Measurements from ENCODE around the gene C10orf120.

Gene C10orf120

DNA sequence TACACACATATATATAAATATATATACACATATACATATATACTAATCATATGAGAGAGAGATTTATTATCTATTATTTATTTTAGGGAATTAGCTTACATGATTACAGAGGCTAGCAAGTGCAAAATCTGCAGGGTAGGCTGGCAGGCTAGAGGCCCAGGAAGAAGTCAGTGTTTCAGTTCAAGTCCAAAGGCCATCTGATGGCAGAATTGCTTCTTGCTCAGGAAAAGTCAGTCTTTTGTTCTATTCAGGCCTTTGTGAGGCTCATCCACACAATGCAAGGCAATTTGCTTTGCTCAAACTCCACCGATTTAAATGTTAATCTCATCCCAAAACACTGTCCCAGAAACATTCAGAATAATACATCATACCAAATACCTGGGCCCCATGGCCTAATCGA is 2.6 kb upstream of the C10orf120 start:
- DNase-seq, result no peak

DNA sequence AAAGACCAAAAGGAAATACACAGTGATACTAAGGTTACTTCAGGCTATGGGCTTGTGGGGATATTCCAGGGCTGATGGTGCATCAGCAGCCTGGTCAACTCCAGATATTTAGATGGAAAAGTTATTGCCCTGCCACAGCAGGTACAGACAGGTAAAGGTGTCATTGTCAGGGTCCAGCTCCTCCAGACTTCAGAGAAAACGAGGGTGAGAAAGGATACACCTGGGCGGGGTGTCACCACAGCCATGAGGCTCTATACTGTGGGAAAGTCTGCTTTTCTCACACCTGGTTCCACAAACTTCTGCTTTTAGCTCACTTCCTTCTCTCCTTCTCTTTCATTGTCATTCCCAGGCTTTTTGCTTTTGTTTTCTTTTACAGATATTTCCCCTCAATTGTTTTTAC is 2.0 kb upstream of the C10orf120 start:
- no peak for DNase-seq

DNA sequence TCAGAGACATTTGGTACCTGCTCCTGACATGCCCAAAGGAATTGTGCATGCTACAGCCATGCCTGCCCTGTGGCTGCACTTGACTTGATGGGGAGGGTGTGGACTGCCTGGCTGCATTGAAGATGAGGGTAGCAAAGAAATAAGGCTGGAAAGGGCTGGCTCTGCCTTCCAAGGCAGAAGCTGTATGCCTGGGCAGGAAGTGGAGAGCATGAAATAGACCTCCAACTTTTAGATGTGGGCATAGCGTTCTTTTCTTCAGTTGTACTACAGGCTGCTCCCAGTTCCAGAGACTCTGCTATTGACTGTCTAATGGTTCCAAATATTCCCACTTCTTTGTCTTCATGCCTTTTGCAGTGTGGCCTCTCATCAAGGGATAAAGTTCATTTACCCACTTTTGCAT is 3.0 kb downstream of the C10orf120 start:
- no peak for DNase-seq

- no peak for DNase-seq
Observed at GRCh38 chr10:122692744-122693143, 6.9 kb downstream of the C10orf120 start.

- DNase-seq, result no peak
Observed at GRCh38 chr10:122689146-122689820, 10.4 kb downstream of the C10orf120 start.

DNA sequence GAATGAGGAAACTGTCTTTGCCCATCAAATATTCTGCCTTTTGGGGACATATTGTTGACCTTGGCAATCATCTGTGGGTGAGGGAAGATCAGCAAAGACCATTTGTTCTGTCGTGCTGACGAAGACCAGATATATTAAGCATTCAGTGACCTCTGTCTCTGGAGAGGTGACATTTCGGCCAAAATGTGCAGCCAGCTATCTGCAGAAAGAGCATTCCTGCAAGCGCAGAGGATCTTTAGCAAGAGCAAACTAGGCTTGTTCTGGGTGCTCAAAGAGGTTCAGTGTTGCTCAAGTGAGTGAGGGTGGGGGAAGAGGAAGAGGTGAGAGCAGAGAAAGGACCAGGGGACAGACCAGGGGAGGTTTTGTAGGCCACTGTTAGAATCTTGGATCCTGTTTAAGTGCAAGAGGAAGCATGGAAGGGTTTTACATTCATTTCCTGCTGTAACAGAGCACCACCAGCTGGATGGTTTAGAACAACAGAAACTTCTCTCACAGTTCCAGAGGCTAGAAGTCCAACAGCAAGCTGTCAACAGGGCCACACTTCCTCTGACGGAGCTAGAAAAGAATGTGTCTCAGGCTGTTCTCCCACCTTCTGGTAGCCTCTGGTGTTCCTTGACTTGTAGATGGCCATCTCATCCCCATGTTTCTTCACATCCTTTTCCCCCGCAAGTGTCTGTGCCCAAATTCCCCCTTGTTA is 11.2 kb downstream of the C10orf120 start:
- DNase-seq, result peak; percentile 36

DNA sequence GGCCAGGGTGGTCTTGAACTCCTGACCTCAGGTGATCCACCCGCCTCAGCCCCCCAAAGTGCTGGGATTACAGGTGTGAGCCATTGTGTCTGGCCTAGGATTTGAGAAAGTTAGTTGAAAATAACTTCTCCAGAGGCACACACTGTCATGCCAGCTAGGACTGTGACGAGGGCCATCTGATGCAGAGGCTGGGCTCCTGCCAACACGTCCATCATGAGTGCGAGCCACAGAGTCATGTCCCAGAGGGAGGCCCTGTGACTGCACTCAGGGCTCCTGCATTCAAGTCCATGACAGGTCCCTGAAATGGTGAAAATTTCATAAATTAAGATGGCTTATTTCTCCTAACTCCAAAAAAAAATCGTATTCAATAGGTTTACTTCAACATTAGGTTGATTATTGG is 17.1 kb downstream of the C10orf120 start:
- DNase-seq, result no peak

DNA sequence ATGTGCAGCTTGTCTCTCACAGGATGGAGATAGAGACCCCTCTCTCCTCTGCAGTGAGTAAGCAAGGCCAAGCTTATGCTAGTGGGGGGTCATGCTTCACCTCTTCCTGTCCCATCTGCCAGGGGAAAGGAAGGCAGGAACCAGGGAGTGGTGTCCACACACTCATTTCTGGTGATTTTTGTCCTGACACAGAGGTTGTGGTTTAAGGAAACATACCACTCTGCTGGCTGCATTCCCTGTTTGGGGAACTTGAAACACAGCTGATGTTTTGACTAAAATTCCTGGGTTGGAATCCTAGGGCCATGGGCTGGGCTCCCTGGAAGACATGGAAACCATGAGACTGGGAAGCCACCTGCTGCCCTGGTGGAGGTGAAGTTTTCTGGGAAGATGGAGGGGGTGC is 21.4 kb downstream of the C10orf120 start:
- no peak for DNase-seq

DNA sequence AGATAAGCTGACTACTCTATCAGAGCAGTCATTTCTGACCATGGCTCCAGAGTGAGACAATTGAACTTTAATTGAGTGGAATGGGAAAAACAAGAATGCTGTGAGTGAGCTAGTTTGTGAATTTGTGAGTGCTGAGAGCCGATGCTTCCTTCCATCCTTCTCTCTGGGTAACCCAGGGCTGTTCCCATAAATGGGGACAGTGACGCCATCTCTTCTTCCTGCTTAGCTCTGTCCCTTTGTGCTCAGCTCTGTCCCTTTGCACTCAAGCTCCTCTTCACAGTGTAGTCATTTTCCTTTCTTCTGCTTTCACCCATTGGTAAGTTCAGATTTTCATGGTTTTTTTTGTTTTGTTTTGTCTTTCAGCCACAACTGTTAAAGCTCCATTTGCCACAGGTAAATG is 24.4 kb downstream of the C10orf120 start:
- no peak for DNase-seq

GRCh38 chr10:122674781-122675180 is 24.9 kb downstream of the C10orf120 start:
- DNase-seq, result no peak

- no peak for DNase-seq
Observed at GRCh38 chr10:122673731-122674130, 25.9 kb downstream of the C10orf120 start.

DNA sequence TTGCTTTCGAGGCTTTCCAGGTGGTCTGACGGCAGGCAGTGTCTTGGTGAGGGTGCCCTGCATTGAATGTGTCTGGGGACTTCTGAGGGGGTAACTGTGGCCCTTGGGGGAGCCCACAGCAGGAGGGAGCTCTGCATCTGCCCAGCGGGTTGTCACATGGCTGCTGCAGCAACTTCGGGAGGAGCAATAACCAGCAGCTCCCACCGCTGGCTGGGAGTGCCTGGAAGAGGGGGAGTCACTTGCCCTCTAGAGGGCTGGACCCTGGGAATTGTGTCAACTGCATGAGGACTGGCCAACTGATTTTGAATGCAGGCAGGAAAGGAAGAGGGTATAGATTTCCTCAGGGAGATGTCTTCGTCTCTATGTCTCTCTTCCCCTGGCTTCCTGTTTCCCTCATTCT is 26.4 kb downstream of the C10orf120 start:
- DNase-seq, result no peak

GRCh38 chr10:122672655-122673054 is 27.0 kb downstream of the C10orf120 start:
- DNase-seq, result no peak

- DNase-seq, result no peak
Observed at GRCh38 chr10:122671355-122671754, 28.3 kb downstream of the C10orf120 start.

DNA sequence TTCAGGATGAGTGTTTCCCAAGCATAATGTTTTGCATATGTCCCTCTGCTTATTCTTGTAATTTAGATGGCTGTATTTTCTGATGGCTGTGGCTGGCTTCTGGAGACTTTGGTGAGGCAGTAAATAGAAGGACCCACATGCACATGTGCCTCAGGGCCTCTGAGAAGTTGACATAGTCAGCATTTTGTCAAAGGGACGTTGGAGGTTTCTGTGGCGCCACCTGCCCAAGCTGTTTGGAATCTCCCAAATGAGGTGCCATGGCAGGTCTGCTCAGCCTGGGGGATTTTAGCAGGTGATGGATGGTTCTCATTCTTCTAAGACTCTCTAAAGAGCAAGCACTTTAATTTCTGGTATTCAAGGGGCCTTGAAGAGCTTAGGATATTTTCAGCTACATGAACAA is 29.8 kb downstream of the C10orf120 start:
- DNase-seq, result peak; percentile 10

GRCh38 chr10:122669045-122669444 is 30.6 kb downstream of the C10orf120 start:
- no peak for DNase-seq

- DNase-seq, result no peak
Observed at GRCh38 chr10:122665946-122666345, 33.7 kb downstream of the C10orf120 start.

- no peak for DNase-seq
Observed at GRCh38 chr10:122665329-122665860, 34.3 kb downstream of the C10orf120 start.

DNA sequence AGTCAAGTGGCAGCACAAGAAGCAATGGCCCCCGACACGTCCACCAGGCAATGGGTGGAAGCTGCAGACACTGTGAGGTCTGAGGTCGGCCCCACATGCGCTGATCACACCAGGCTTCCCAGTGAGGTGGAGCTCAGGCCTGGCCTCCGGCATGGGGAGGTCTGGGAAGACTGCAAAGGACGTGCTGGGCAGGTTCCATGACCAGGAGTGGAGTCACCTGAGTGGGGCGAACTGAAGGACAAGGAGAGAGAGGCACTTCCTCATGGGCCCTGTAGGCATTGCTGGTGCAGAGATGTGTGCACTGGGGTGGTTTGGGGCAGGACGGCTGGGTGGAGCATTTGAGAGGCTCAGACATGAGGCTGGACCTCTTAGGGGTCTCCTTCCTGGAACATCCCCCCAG is 35.1 kb downstream of the C10orf120 start:
- no peak for DNase-seq

DNA sequence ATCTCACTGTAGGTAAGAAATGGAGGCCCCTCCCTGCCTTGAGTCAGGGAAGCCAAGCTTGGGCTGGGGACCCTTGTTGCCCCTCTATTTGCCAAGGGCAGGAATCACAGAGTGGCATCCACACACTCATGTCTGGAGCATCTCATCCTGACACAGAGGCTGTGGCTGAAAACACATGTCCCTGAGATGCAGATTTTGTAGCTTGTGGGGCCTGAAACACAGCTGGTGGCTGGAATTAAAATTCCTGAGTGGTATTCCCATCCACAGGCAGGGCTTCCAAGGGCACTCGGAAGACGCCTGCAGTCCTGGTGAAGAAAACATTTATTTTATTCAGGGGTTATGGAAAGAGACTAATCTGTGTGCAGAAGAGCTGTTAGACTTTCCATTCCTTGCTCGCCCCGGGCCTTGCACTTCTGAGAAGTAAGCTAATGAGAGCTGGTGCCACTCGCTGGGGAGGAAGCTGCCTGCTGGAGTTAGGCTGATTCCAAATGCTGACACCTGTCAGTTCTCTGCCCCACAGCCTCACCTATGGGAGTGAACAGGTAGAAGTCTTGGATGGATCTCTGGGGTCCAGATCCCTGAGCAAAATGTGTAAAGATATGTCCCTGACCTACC is 36.0 kb downstream of the C10orf120 start:
- no peak for DNase-seq

GRCh38 chr10:122662231-122662630 is 37.4 kb downstream of the C10orf120 start:
- DNase-seq, result no peak

DNA sequence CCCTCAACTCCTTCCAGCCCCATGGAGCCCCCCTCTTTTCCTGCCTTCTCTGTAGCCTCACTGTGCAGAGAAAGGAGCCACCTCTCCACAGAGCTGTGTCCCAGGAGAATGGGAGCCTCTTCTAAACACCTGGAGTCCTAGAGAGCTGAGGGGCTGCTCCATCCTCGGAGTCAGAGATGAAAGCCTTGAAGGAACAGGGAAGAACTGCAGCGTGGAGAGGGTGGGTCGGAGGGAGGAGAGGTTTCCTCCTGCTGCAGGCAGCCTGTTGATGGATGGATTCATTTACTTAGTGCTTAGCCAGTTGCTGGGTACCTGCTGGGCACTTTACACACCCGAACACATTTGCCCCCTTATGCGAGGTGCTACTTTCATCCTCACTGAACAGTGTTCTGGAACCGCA is 39.0 kb downstream of the C10orf120 start:
- no peak for DNase-seq

GRCh38 chr10:122659651-122660050 is 40.0 kb downstream of the C10orf120 start:
- DNase-seq, result no peak

GRCh38 chr10:122659126-122659525 is 40.5 kb downstream of the C10orf120 start:
- no peak for DNase-seq

Measured in DMS53 (cell line).